HCT116 (cell line): Measurements from ENCODE around the gene CPED1. TPM values are rescaled to one million over a fixed set of nuclear protein-coding genes. Genes with fewer than 3 reads are reported as not detected.

Experiments used
- ATAC-seq: fragments of 200-7000 bp; cut with Tn5 transposase; 2 replicates; pipeline ENCODE4 v1.9.1; 2020; ENCODE audit warnings: mild to moderate bottlenecking, moderate library complexity
- BruUV-seq: library from RNA; stranded (reverse); fragments of 400-500 nt; replicated peaks from 2 replicates; lab custom pipeline; 2021; lab: Mats Ljungman, UMichigan
- CTCF ChIA-PET: fragments of 300-600 bp; sonication (Branson Sonifier 250); formaldehyde crosslinking; loops from one replicate; lab custom pipeline; 2021; ENCODE audit warnings: antibody characterized with exemption; lab: Charles Lee
- POLR2A ChIA-PET: fragments of 300-600, 350-600 bp; sonication (Branson Sonifier 250); formaldehyde crosslinking; loops from one replicate; lab custom pipeline; 2021; ENCODE audit warnings: antibody characterized with exemption; lab: Charles Lee
- RAD21 ChIA-PET, 2 experiments: fragments of 300-600 bp; sonication (Branson Sonifier 250); formaldehyde crosslinking; loops; one replicate each; lab custom pipeline; 2023; ENCODE audit warnings: low total read pairs in 2 of 2; ENCODE audit not compliant: uncharacterized antibody in 2 of 2, unreplicated experiment in 2 of 2, low non-redundant PET in 1 of 2; lab: Charles Lee
- DNase-seq: peaks from one replicate; pipeline ENCODE4 v3.0.0-alpha.2; 2010; ENCODE audit warnings: low read depth, low spot score
- H2AFZ ChIP-seq: fragments of 200-600 bp; shearing (Covaris generic), sonication (generic); 2 replicates; pipeline ENCODE4 v1.6.1; 2017; ENCODE audit warnings: low read depth, mixed run types, mixed read lengths, antibody characterized with exemption, low read length; ENCODE audit not compliant: poor library complexity, severe bottlenecking
- H3K27ac ChIP-seq: 2 replicates; pipeline ENCODE4 v1.5.1; 2012; ENCODE audit warnings: low read depth, low read length
- H3K27me3 ChIP-seq: fragments of 200-600 bp; sonication (generic); 2 replicates; pipeline ENCODE4 v1.6.1; 2016; ENCODE audit warnings: mixed run types, low read length, mixed read lengths; ENCODE audit not compliant: insufficient read depth
- H3K36me3 ChIP-seq, 2 experiments: fragments of 200-500 bp in 1 of 2; fragments of 200-600 bp in 1 of 2; sonication (Bioruptor generic) in 1 of 2; sonication (generic) in 1 of 2; 2 replicates each; pipeline versions ENCODE4 v1.5.1 to v1.6.1; 2014 to 2016; ENCODE audit warnings: low read length in 2 of 2, inconsistent platforms in 1 of 2, mixed read lengths in 1 of 2, mixed run types in 1 of 2; ENCODE audit not compliant: insufficient read depth in 2 of 2, control insufficient read depth in 1 of 2
- H3K4me1 ChIP-seq, 2 experiments: fragments of 200-600 bp in 1 of 2; sonication (generic) in 1 of 2; 2 replicates each; pipeline versions ENCODE4 v1.5.1 to v1.6.1; 2012 to 2017; ENCODE audit warnings: low read length in 2 of 2, inconsistent platforms in 1 of 2, mild to moderate bottlenecking in 1 of 2, mixed read lengths in 1 of 2, mixed run types in 1 of 2, moderate library complexity in 1 of 2; ENCODE audit not compliant: insufficient read depth in 2 of 2, control insufficient read depth in 1 of 2
- H3K4me2 ChIP-seq: fragments of 200-600 bp; sonication (generic); 2 replicates; pipeline ENCODE4 v1.6.1; 2017; ENCODE audit warnings: mixed run types, low read length, mixed read lengths
- H3K4me3 ChIP-seq, 2 experiments: fragments of 200-600 bp in 1 of 2; sonication (generic) in 1 of 2; replicated peaks in 1 of 2; 2 replicates each; pipeline ENCODE4 v1.5.1; 2011 to 2016; ENCODE audit warnings: low read length in 2 of 2, control low read depth in 1 of 2, low read depth in 1 of 2, mild to moderate bottlenecking in 1 of 2, mixed read lengths in 1 of 2, mixed run types in 1 of 2
- H3K79me2 ChIP-seq: fragments of 200-600 bp; sonication (generic); 2 replicates; pipeline ENCODE4 v1.6.1; 2017; ENCODE audit warnings: mild to moderate bottlenecking, mixed run types, low read length, moderate library complexity, mixed read lengths; ENCODE audit not compliant: insufficient read depth
- H3K9ac ChIP-seq: fragments of 200-600 bp; sonication (generic); 2 replicates; pipeline ENCODE4 v1.6.1; 2016; ENCODE audit warnings: low read length, mixed read lengths
- H3K9me2 ChIP-seq: fragments of 200-600 bp; sonication (generic), shearing (Covaris generic); 2 replicates; pipeline ENCODE4 v1.6.1; 2017; ENCODE audit warnings: mixed run types, mild to moderate bottlenecking, moderate library complexity; ENCODE audit not compliant: insufficient read depth
- H3K9me3 ChIP-seq, 2 experiments: fragments of 200-500 bp in 1 of 2; fragments of 200-600 bp in 1 of 2; sonication (Bioruptor generic) in 1 of 2; sonication (generic) in 1 of 2; 2 replicates each; pipeline ENCODE4 v1.6.1; 2014 to 2017; ENCODE audit warnings: low read length in 2 of 2, mixed read lengths in 2 of 2, inconsistent platforms in 1 of 2, low read depth in 1 of 2, mild to moderate bottlenecking in 1 of 2, mixed run types in 1 of 2, moderate library complexity in 1 of 2; ENCODE audit not compliant: control insufficient read depth in 1 of 2, insufficient read depth in 1 of 2
- H4K20me1 ChIP-seq: fragments of 200-600 bp; sonication (generic), shearing (Covaris generic); 2 replicates; pipeline ENCODE4 v1.6.1; 2017; ENCODE audit warnings: mixed run types, mild to moderate bottlenecking, moderate library complexity; ENCODE audit not compliant: insufficient read depth
- CBX3 ChIP-seq: IDR thresholded peaks from 2 replicates; pipeline ENCODE4 v1.6.1; 2012; ENCODE audit warnings: low read depth
- CEBPB ChIP-seq: IDR thresholded peaks from 2 replicates; pipeline ENCODE4 v1.6.1; 2012; ENCODE audit warnings: low read depth
- CTCF ChIP-seq, 3 experiments: fragments of 200-600 bp in 1 of 3; sonication (generic) in 1 of 3; IDR thresholded peaks in 2 of 3; conservative IDR thresholded peaks in 1 of 3; 2 replicates each; pipeline ENCODE4 v1.5.1; 2012 to 2017; ENCODE audit warnings: low read depth in 2 of 3, low read length in 2 of 3, antibody characterized with exemption in 1 of 3, borderline replicate concordance in 1 of 3, control low read depth in 1 of 3, mild to moderate bottlenecking in 1 of 3, mixed read lengths in 1 of 3, mixed run types in 1 of 3, moderate library complexity in 1 of 3; ENCODE audit not compliant: insufficient read depth in 1 of 3
- EGR1 ChIP-seq: IDR thresholded peaks from 2 replicates; pipeline ENCODE4 v1.6.1; 2012; ENCODE audit warnings: low read depth
- ELF1 ChIP-seq: IDR thresholded peaks from 2 replicates; pipeline ENCODE4 v1.6.1; 2012; ENCODE audit warnings: low read depth, borderline replicate concordance
- EZH2 ChIP-seq: fragments of 200-600 bp; sonication (generic); IDR thresholded peaks from 2 replicates; pipeline ENCODE4 v1.6.1; 2017; ENCODE audit warnings: antibody characterized with exemption, mixed run types
- EZH2phosphoT487 ChIP-seq: fragments of 200-600 bp; IDR thresholded peaks from 2 replicates; pipeline ENCODE4 v1.6.1; 2018; ENCODE audit warnings: antibody characterized with exemption, borderline replicate concordance
- FOSL1 ChIP-seq: IDR thresholded peaks from 2 replicates; pipeline ENCODE4 v1.6.1; 2012; ENCODE audit warnings: low read depth
- JUND ChIP-seq: IDR thresholded peaks from 2 replicates; pipeline ENCODE4 v1.6.1; 2012
- POLR2A ChIP-seq: IDR thresholded peaks from 2 replicates; pipeline ENCODE4 v1.7.0; 2011; ENCODE audit warnings: borderline replicate concordance; ENCODE audit not compliant: insufficient read depth, insufficient read length; ENCODE audit errors: extremely low read depth
- POLR2AphosphoS5 ChIP-seq: IDR thresholded peaks from 2 replicates; pipeline ENCODE4 v1.6.1; 2011; ENCODE audit warnings: mild to moderate bottlenecking, low read depth, low read length, moderate library complexity
- RAD21 ChIP-seq: IDR thresholded peaks from 2 replicates; pipeline ENCODE4 v1.6.1; 2012; ENCODE audit warnings: low read depth, mild to moderate bottlenecking
- REST ChIP-seq: IDR thresholded peaks from 2 replicates; pipeline ENCODE4 v1.6.1; 2012; ENCODE audit warnings: low read depth
- SIN3A ChIP-seq: IDR thresholded peaks from 2 replicates; pipeline ENCODE4 v1.6.1; 2012; ENCODE audit warnings: low read depth
- SP1 ChIP-seq: IDR thresholded peaks from 2 replicates; pipeline ENCODE4 v1.6.1; 2012; ENCODE audit warnings: low read depth
- SRF ChIP-seq: IDR thresholded peaks from 2 replicates; pipeline ENCODE4 v1.6.1; 2012; ENCODE audit warnings: low read depth
- TCF7L2 ChIP-seq: IDR thresholded peaks from 2 replicates; pipeline ENCODE4 v1.7.0; 2011; ENCODE audit warnings: borderline replicate concordance, inconsistent platforms; ENCODE audit not compliant: insufficient read depth, insufficient read length; ENCODE audit errors: extremely low read depth
- ZFX ChIP-seq: fragments of 450-650 bp; IDR thresholded peaks from 2 replicates; pipeline ENCODE4 v1.6.1; 2017
- ZNF274 ChIP-seq: fragments of 200-500 bp; sonication (Bioruptor generic); IDR thresholded peaks from 2 replicates; pipeline ENCODE4 v1.6.1; 2014; ENCODE audit warnings: mild to moderate bottlenecking, low read depth, low read length, inconsistent platforms
- intact Hi-C: fragments of 100-400 bp; cut with micrococcal nuclease; formaldehyde crosslinking; loops from 2 replicates; pipeline ENCODE4 v1.10.0; 2022
- total RNA-seq: library from RNA; stranded (reverse); gene quantifications from one replicate; pipeline ENCODE4 v1.2.1, GENCODE V29; 2021; ENCODE audit not compliant: unreplicated experiment

The CPED1 gene
- total RNA-seq, 1 experiment from 2014 or later = 1.2 TPM

DNA sequence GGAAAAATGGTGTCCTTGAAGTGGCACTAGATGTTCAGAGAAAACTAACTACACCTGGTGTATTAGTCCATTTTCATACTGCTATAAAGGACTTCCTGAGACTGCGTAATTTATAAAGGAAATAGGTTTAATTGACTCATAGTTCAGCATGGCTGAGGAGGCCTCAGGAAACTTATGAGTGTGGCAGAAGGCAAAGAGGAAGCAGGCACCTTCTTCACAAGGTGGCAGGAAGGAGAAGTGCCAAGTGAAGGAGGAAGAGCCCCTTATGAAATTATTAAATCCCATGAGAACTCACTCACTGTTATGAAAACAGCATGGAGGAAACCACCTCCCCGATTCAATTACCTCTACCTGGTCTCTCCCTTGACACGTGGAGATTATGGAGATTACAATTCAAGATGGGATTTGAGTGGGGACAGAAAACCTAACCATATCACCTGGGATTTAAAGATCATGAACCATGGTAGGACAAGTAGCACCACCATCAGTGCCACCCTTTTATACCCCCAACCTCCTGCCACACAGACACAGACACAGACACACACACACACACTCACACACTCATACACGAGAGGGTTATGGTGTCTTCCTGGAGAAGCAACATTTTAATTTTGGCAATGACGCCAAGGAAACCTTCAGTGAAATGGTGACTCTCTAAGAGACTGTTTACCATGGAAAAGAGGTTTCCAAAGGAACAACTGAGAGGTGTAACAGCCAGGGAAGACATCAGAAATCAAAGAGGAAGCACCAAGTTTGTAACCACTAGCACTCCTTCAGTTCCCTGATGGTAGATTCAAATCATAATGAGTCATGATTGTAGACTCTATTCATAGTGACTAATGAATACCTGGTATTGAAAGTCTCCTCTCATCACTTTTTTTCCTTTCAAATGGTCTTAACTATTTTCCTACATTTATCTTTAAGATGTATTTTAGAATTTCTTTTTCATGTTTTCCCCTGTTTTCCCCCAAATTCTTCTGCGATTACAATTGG is 298.5 kb downstream of the CPED1 start:
- peak overlapping the region; percentile 40 for H3K4me2 ChIP-seq
- H3K4me3 ChIP-seq = no peak overlapping the region
- intact Hi-C loops = no loop called here
- peaks cover 3 to 10% of the 10 kb centered on the region in 2 experiments; a peak in 1 of 4 replicates for H3K9me3 ChIP-seq
- peaks cover 0 to 32% of the 10 kb centered on the region in 2 experiments; a peak in 2 of 4 replicates for H3K36me3 ChIP-seq
- H3K9me2 ChIP-seq = no peaks in the 10 kb centered on the region
- H2AFZ ChIP-seq = no peak overlapping the region
- peak; percentile 57 for ATAC-seq
- no peak for DNase-seq
- RAD21 ChIA-PET = no interaction called here
- peak overlapping the region; percentile 36; the same call in 1 of the 2 replicates for H3K27ac ChIP-seq
- H3K9ac ChIP-seq = no peak overlapping the region
- no peaks in the 10 kb centered on the region for H3K27me3 ChIP-seq
- no peaks in the 10 kb centered on the region for H4K20me1 ChIP-seq
- TF ChIP-seq REST (no peak), SRF (no peak), POLR2A (no peak), SIN3A (no peak), CEBPB (no peak), FOSL1 (peak; percentile 63), EGR1 (no peak), CBX3 (peak; percentile 67; the same call in 1 of the 2 replicates), TCF7L2 (no peak), ZNF274 (no peak), EZH2phosphoT487 (no peak), EZH2 (no peak), CTCF (IDR thresholded peaks at IDR 0.05 in 2 of 3, conservative IDR thresholded peaks at IDR 0.05 in 1 of 3; ENCODE audit: borderline replicate concordance in 1 of 3, insufficient read depth in 1 of 3, low read depth in 2 of 3, low read length in 2 of 3) (no peak), RAD21 (no peak), JUND (peak; percentile 58), ELF1 (no peak), SP1 (peak; percentile 42), POLR2AphosphoS5 (no peak), ZFX (no peak)
- BruUV-seq = no TSS peak
- H3K79me2 ChIP-seq = no peaks in the 10 kb centered on the region
- POLR2A ChIA-PET = no interaction called here
- H3K4me1 ChIP-seq = peaks cover 20 to 43% of the 10 kb centered on the region in 2 experiments
- CTCF ChIA-PET = no interaction called here
